HT1080 (cell line): ENCODE measurements around the gene LUZP2. TPM values are rescaled to one million over a fixed set of nuclear protein-coding genes. Genes with fewer than 3 reads are reported as not detected.

Source experiments
- DNase-seq: peaks from one replicate; pipeline ENCODE4 v3.0.0-alpha.2; 2015; ENCODE audit warnings: low read depth
- small RNA-seq: library from RNA; depleted of rRNA; stranded (forward); fragments of <200 nt; gene quantifications from one replicate; pipeline ENCODE3, GENCODE V24; 2014
- total RNA-seq: library from RNA; depleted of rRNA; stranded (reverse); fragments of >200 nt; shearing (Covaris generic); gene quantifications from 2 replicates; pipeline ENCODE4 v1.2.3, GENCODE V29; 2014

The LUZP2 gene
- total RNA-seq, 1 experiment from 2014 or later: 0.06 TPM

DNA sequence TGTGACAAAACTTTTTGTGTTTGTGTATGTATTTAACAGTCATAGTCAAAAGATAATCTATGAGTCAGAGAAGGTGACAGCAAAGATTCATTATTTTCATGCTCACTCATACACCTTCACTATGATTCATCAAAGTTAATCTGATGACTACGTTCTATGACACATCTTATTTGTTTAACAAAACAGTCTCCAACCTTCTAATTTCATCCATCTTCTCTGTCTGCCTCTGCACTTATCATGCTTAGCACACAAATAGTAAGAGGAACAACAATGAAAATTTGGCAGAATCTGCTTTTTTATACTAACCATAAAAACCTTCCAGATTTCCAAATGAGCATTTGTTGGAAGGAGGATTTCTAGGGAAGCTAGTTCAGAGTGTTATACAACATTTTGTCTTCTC is 568.9 kb downstream of the LUZP2 start:
- DNase-seq: peak; percentile 89

DNA sequence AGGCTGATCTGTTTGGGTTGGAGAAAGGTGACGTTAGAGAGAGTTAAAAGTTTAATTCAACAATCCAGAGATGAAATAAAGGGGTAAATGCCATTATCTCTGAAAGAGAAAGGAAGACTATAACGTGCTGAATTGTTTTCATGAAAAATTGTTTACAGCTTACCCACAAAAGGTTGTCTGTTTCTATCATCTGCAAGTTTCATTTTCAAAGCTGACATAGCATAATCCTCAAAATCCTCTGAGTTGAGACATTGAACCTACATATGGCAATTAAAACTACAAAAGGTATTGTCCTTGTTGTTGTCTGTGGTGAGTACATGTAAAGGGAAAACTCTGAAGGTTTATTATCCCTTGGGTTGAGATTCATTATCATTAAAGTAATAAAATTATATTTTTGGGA is 569.9 kb downstream of the LUZP2 start:
- no peak for DNase-seq

DNA sequence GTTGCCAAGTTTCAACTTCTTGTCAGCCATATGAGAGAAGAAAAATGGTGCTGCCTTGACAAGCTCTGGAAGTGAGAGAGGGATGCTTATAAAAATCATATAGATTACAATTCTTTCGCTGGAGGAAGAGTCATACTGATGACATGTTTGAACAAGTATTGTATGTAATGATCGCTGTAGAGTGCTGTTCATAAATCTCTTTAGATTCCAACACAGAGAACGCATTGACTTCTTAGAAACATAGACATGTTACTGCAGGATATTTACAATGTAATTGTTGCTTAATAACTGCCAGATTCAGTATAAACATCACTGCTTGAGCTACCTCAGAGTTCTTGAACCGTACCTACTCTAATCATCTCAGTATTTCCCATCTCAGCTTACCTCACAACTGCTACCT is 571.6 kb downstream of the LUZP2 start:
- DNase-seq: no peak

GRCh38 chr11:25094085-25094802 is 597.4 kb downstream of the LUZP2 start:
- DNase-seq: no peak

DNA sequence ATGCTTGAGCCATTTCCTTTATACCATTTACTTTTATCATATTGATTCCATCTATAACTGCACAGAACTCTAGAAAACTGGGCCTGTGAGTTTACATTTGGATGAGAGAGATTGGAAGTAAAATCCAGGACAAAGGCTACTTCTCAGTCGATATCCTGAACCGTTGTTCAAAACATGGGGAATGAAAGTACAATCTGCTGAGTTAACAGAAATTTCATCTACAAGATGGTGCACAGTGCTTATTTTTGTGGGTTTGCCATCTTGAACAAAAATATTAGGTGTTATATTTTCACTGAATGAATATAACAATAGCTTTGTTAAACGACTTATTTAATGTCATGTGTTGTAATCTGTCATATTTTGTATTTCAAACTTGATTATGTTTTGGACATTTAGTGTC is 622.6 kb downstream of the LUZP2 start:
- no peak for DNase-seq

Small RNAs within 50 kb of the gene (small RNA-seq; reads per million reads assigned to genes)
- gene RF00019: not detected
